ENCODE data around the gene CATSPERD. TPM values are rescaled to one million over a fixed set of nuclear protein-coding genes. Genes with fewer than 3 reads are reported as not detected.

Gene CATSPERD
- total RNA-seq, 4 donors from 2014 or later = not detected

GRCh38 chr19:5677580-5677979, 42.9 kb upstream of the CATSPERD start:
- no peak overlapping the region for H3K27ac ChIP-seq
- DNase-seq = no peak

GRCh38 chr19:5678071-5678718, 42.2 kb upstream of the CATSPERD start:
- Histone ChIP-seq H3K36me3 (peaks cover 0 to 9% of the 10 kb centered on the region in 2 donors), H3K9me3 (no peaks in the 10 kb centered on the region), H3K4me1 (peaks cover 17 to 22% of the 10 kb centered on the region in 2 donors), H3K27ac (no peak overlapping the region), H3K4me3 (no peak overlapping the region), H3K27me3 (no peaks in the 10 kb centered on the region)
- DNase-seq = no peak
- TF ChIP-seq CTCF (IDR thresholded peaks at IDR 0.05 in 4 of 5, conservative IDR thresholded peaks at IDR 0.05 in 1 of 5) (no peak), POLR2A (IDR thresholded peaks at IDR 0.05) (no peak)
- in situ Hi-C loops (cut with MboI; ENCODE audit: low sequenced_read_pairs in 4 of 4) (loop anchor here in 1 of 4 donors (10.0 kb wide), 1 partner anchor 53 kb away; the partner anchor contains the start of genes SAFB and SAFB2), intact Hi-C loops (cut with DNase I; ENCODE audit: low total_unique reads) (no loop called here)
- no peak for ATAC-seq

More at GRCh38 chr19:5677580-5677979, 42.9 kb upstream of the CATSPERD start:
- in situ Hi-C loops (cut with MboI; ENCODE audit: low sequenced_read_pairs in 4 of 4) = loop anchor here in 1 of 4 donors (10.0 kb wide), 1 partner anchor 53 kb away; the partner anchor contains the start of genes SAFB and SAFB2
- Histone ChIP-seq H3K4me1 (peaks cover 17 to 22% of the 10 kb centered on the region in 2 donors), H3K9me3 (no peaks in the 10 kb centered on the region), H3K4me3 (no peak overlapping the region), H3K27me3 (no peaks in the 10 kb centered on the region), H3K36me3 (peaks cover 0 to 9% of the 10 kb centered on the region in 2 donors)
- TF ChIP-seq POLR2A (IDR thresholded peaks at IDR 0.05) = no peak
- no peak for TF ChIP-seq CTCF (IDR thresholded peaks at IDR 0.05 in 4 of 5, conservative IDR thresholded peaks at IDR 0.05 in 1 of 5)
- no peak for ATAC-seq
- intact Hi-C loops (cut with DNase I; ENCODE audit: low total_unique reads) = no loop called here

- TF ChIP-seq POLR2A (IDR thresholded peaks at IDR 0.05) = no peak
- no peak for TF ChIP-seq CTCF (IDR thresholded peaks at IDR 0.05 in 4 of 5, conservative IDR thresholded peaks at IDR 0.05 in 1 of 5)
- peaks cover 17 to 22% of the 10 kb centered on the region in 2 donors for H3K4me1 ChIP-seq
- DNase-seq (peak in 1 of 2 donors; percentile 24), ATAC-seq (no peak)
- peaks cover 0 to 9% of the 10 kb centered on the region in 2 donors for H3K36me3 ChIP-seq
- in situ Hi-C loops (cut with MboI; ENCODE audit: low sequenced_read_pairs in 4 of 4) = loop anchor here in 2 of 4 donors (10.0 kb wide), 1 partner anchor 55 kb away; the partner anchor contains the start of genes SAFB (in 2 of the 2) and SAFB2 (in 2 of the 2)
- peak overlapping the region; percentile 92 to 96 (median 94) for H3K27ac ChIP-seq
- no peaks in the 10 kb centered on the region for H3K27me3 ChIP-seq
- H3K9me3 ChIP-seq = no peaks in the 10 kb centered on the region
- intact Hi-C loops (cut with DNase I; ENCODE audit: low total_unique reads) = loop anchor here (1.0 kb wide), 2 partner anchors 41 to 56 kb away; partner anchors contain the start of genes CATSPERD, LONP1 and SAFB
- H3K4me3 ChIP-seq = peak overlapping the region; percentile 72 to 93 (median 81)
Observed at GRCh38 chr19:5679289-5680083, 41.0 kb upstream of the CATSPERD start.

GRCh38 chr19:5680084-5680436, 40.4 kb upstream of the CATSPERD start:
- Histone ChIP-seq H3K36me3 (peaks cover 0 to 9% of the 10 kb centered on the region in 2 donors), H3K27me3 (no peaks in the 10 kb centered on the region), H3K9me3 (no peaks in the 10 kb centered on the region), H3K4me3 (peak overlapping the region; percentile 72 to 93 (median 81)), H3K4me1 (peaks cover 17 to 22% of the 10 kb centered on the region in 2 donors), H3K27ac (peak overlapping the region; percentile 92 to 96 (median 94))
- peak; percentile 8 to 20 for ATAC-seq
- TF ChIP-seq CTCF (IDR thresholded peaks at IDR 0.05 in 4 of 5, conservative IDR thresholded peaks at IDR 0.05 in 1 of 5) = peak in 2 of 5 experiments; percentile 20 to 21
- no peak for TF ChIP-seq POLR2A (IDR thresholded peaks at IDR 0.05)
- intact Hi-C loops (cut with DNase I; ENCODE audit: low total_unique reads) (loop anchor here (1.0 kb wide), 2 partner anchors 40 to 57 kb away; partner anchors contain the start of genes CATSPERD, LONP1 and SAFB), in situ Hi-C loops (cut with MboI; ENCODE audit: low sequenced_read_pairs in 4 of 4) (loop anchor here in 1 of 4 donors (10.0 kb wide), 1 partner anchor 55 kb away; the partner anchor contains the start of genes SAFB and SAFB2)
- peak in 1 of 2 donors; percentile 46 for DNase-seq
